ENCODE measurements around the gene MLPH.

- TF ChIP-seq CTCF (IDR thresholded peaks at IDR 0.05) = no peak
- no peak for TF ChIP-seq POLR2A (IDR thresholded peaks at IDR 0.05)
- TF ChIP-seq EP300 (IDR thresholded peaks at IDR 0.05) = no peak
- TF ChIP-seq POLR2AphosphoS5 (IDR thresholded peaks at IDR 0.05) = no peak
These were observed 89.9 kb downstream of the MLPH start for GRCh38 chr2:237576974-237577373.
